Mesothelial cell of epicardium (in vitro differentiated cells): Measurements from ENCODE around the gene CYP4Z1. TPM values are rescaled to one million over a fixed set of nuclear protein-coding genes. Genes with fewer than 3 reads are reported as not detected.
"Not testable (repeated sequence)": the region's sequence is repeated elsewhere in the genome, so short reads cannot be mapped to it uniquely, and the experiment has no call there.

Experiments used
- DNase-seq, 2 experiments: peaks; one replicate each; pipeline ENCODE4 v3.0.0; 2021; ENCODE audit warnings: low spot score in 2 of 2; ENCODE audit not compliant: unreplicated experiment in 2 of 2
- H3K27ac Mint-ChIP-seq: 2 replicates; pipeline ENCODE4 v1.8.0; 2021; ENCODE audit warnings: mixed read lengths
- H3K27me3 Mint-ChIP-seq: 2 replicates; pipeline ENCODE4 v1.8.0; 2021; ENCODE audit warnings: low read depth, mixed read lengths
- H3K36me3 Mint-ChIP-seq: 2 replicates; pipeline ENCODE4 v1.8.0; 2021; ENCODE audit warnings: mixed read lengths
- H3K4me1 Mint-ChIP-seq: 2 replicates; pipeline ENCODE4 v1.8.0; 2021; ENCODE audit warnings: mixed read lengths
- H3K4me3 Mint-ChIP-seq: 2 replicates; pipeline ENCODE4 v1.8.0; 2021; ENCODE audit warnings: mild to moderate bottlenecking, moderate library complexity, mixed read lengths
- H3K9me3 Mint-ChIP-seq: 2 replicates; pipeline ENCODE4 v1.8.0; 2021; ENCODE audit warnings: mixed read lengths
- total RNA-seq: library from RNA; stranded (reverse); gene quantifications from 3 replicates; pipeline ENCODE4 v1.2.1, GENCODE V29; 2021
- TF ChIP-seq, protein P1 (sequence below): fragments of 200-600 bp; sonication (generic); IDR thresholded peaks from one replicate; pipeline ENCODE4 v1.5.0; 2021; ENCODE audit warnings: antibody characterized with exemption; ENCODE audit not compliant: unreplicated experiment

Gene CYP4Z1
- total RNA-seq, 1 donor from 2014 or later = not detected

DNA sequence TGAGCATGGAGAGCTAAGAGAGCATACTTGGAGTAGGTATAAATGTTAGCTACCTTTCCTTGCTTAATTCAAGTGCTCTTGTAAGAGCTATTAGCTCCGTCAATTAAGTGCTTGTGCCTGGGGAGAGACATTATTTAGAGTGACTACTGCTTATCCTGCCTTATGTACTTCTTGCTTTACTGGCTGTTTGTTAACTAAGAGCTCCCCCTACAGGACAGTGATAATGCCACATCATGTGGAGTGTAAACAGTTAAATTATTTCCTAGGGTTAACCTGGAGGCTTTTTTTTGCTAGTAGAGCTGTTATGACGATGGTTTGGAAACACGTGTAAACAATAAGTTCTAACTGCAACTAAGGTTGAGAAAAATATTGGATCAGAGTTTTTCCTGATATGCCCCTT, 24.4 kb downstream of the CYP4Z1 start:
- H3K36me3 Mint-ChIP-seq, H3K4me3 Mint-ChIP-seq, DNase-seq, H3K9me3 Mint-ChIP-seq, H3K27ac Mint-ChIP-seq, H3K4me1 Mint-ChIP-seq: not testable (repeated sequence)
- TF ChIP-seq, protein P1, sequence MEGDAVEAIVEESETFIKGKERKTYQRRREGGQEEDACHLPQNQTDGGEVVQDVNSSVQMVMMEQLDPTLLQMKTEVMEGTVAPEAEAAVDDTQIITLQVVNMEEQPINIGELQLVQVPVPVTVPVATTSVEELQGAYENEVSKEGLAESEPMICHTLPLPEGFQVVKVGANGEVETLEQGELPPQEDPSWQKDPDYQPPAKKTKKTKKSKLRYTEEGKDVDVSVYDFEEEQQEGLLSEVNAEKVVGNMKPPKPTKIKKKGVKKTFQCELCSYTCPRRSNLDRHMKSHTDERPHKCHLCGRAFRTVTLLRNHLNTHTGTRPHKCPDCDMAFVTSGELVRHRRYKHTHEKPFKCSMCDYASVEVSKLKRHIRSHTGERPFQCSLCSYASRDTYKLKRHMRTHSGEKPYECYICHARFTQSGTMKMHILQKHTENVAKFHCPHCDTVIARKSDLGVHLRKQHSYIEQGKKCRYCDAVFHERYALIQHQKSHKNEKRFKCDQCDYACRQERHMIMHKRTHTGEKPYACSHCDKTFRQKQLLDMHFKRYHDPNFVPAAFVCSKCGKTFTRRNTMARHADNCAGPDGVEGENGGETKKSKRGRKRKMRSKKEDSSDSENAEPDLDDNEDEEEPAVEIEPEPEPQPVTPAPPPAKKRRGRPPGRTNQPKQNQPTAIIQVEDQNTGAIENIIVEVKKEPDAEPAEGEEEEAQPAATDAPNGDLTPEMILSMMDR = peak; percentile 19
- H3K27me3 Mint-ChIP-seq = peaks cover 19% of the 10 kb centered on the region

DNA sequence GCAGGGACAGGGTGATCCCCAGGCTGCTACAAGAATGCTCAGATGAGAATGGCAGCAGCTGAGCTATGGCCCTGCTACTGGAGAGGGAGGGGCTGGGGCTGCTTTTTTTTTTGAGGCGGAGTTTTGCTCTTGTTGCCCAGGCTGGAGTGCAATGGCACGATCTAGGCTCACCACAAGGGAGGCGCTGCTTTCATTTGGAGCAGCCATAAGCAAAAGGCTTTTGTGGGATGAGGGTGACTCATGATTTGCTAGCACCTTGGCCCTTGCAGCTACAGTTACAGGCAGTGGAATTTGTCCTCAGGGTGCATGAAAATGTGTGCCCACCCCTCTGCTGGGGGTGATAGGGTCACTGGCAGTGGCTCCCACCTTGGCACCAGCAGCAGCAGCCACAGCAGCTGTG, 37.8 kb downstream of the CYP4Z1 start:
- TF ChIP-seq, protein P1 = no peak
- H3K9me3 Mint-ChIP-seq = peaks cover 6% of the 10 kb centered on the region
- H3K4me3 Mint-ChIP-seq = no peak overlapping the region
- H3K27ac Mint-ChIP-seq = no peak overlapping the region
- no peak for DNase-seq
- H3K27me3 Mint-ChIP-seq = peaks cover 26% of the 10 kb centered on the region
- no peaks in the 10 kb centered on the region for H3K36me3 Mint-ChIP-seq
- H3K4me1 Mint-ChIP-seq = no peaks in the 10 kb centered on the region

DNA sequence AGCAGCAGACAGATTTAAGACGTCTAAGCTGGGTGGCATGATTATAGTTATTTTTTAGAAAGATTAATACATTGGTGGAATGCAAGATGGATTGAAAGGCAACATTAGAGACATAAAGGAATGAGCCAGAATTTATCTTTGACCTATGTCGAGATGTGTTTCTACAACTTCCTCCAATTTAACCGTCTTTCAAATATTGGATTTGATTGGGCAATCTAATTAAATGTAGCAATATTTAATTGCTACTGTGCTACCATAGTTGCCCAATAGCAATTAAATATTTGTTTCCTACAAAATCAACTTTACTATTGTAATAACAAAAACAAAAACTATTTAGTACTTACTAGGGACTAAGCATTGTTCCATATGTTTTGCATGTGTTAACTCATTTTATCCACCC, 39.8 kb downstream of the CYP4Z1 start:
- Mint-ChIP-seq H3K36me3 (no peaks in the 10 kb centered on the region), H3K9me3 (peaks cover 6% of the 10 kb centered on the region), H3K27ac (no peak overlapping the region), H3K4me1 (no peaks in the 10 kb centered on the region), H3K4me3 (no peak overlapping the region), H3K27me3 (peaks cover 16% of the 10 kb centered on the region)
- no peak for DNase-seq
- TF ChIP-seq, protein P1 = no peak

DNA sequence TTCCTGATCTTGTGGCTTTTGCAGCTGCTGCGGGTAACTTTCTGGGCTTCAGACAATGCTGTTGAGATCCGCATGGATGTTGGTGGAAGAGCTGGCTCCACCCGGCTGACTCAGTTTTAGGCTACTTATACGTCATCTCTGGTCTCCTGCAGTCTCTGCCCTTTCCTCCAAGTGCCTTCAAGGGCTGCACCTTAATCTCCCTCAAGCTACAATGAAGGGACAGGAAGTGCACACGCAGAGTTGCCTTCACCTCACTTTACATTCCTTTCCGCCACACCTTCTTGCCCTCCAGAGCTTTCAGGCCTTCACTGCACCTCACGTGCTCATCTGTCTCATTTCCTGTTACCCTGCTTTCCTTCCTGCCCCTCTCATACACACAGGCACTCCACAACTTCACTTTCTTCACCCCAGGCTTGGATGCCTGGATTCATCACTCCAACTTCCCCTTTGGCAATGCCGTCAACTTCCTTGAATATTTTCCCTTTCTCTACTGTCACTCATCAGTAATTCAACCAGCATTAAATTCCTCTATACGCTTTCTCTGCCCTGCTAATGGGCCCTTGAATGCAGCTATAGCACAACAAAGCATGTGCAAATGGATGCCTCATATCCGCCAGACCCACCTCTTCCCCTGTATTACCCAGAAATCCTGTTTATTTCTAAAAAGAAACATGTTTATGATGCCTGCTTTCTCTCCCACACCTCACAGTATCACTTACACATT, 41.0 kb downstream of the CYP4Z1 start:
- H3K27ac Mint-ChIP-seq, H3K36me3 Mint-ChIP-seq, H3K9me3 Mint-ChIP-seq, H3K27me3 Mint-ChIP-seq, DNase-seq, H3K4me3 Mint-ChIP-seq, H3K4me1 Mint-ChIP-seq: not testable (repeated sequence)

DNA sequence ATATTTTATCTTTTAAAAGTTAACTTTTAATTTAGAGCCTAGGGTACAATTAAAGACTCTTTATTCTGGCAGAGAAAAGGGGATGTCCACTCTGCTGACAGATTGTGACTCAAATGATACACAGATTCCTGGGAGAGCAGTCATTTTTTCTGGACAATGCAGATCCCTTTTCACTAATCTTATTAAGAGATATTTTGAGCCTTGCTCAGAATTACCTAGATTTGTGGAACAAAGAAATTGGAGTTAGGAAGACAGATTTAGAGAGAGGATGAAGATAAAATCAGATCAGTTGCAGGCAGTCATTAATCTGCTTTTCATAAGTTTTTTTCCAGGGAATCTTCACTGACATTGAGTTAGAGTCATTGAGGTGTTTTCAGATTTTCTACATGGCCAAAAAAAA, 42.5 kb downstream of the CYP4Z1 start:
- not testable (repeated sequence) for H3K27ac Mint-ChIP-seq, H3K36me3 Mint-ChIP-seq, H3K4me1 Mint-ChIP-seq, H3K4me3 Mint-ChIP-seq, H3K27me3 Mint-ChIP-seq, DNase-seq, H3K9me3 Mint-ChIP-seq

DNA sequence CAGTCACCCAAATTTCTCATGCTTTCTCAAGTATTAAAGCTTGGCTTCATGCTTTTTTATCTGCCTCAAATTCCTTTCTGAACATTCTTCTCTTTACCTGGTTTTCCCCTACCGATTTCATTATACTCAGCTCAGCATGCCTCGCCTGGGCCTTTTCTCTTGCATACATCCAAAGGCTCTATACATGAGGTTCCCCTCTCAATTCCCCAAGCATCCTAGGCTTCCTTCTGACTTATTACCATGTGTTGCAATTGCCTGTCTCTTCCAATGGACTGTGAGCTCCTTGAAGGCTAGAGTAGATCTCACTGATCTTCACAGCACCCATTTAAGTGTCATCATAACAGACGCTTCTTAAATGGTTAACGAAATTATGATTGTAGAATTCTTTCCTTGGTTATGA, 46.1 kb downstream of the CYP4Z1 start:
- H3K9me3 Mint-ChIP-seq = peaks cover 3% of the 10 kb centered on the region
- no peaks in the 10 kb centered on the region for H3K4me1 Mint-ChIP-seq
- peaks cover under 1% of the 10 kb centered on the region for H3K27me3 Mint-ChIP-seq
- no peak overlapping the region for H3K4me3 Mint-ChIP-seq
- no peak for DNase-seq
- TF ChIP-seq, protein P1 = no peak
- no peaks in the 10 kb centered on the region for H3K36me3 Mint-ChIP-seq
- no peak overlapping the region for H3K27ac Mint-ChIP-seq

DNA sequence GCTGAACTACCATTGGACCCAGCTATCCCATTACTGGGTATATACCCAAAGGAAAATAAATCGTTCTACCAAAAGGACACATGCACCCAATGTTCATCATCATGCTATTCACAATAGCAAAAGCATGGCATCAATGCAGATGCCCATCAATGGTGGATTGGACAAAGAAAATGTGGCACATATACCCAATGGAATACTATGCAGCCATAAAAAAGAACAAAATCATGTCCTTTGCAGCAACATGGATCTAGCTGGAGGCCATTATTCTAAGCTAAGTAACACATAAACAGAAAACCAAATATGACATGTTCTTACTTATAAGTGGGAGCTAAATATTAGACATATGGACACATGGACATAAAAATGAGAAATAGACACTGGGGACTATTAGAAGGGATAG, 54.0 kb downstream of the CYP4Z1 start:
- H3K4me1 Mint-ChIP-seq, H3K9me3 Mint-ChIP-seq: not testable (repeated sequence)

DNA sequence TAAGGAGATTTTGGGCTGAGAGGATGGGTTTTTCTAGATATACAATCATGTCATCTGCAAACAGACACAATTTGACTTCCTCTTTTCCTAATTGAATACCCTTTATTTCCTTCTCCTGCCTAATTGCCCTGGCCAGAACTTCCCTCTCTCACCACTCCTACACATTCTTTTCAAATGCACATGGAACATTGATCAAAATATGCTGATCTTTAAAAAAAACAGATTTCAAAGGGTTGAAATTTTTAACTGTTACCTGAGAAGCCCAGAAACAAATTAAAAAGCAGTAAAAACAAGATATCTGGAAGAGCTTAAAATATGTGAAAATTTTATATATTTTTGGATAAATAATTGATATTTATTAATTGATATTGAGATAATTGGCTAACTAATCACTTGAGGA, 57.8 kb downstream of the CYP4Z1 start:
- not testable (repeated sequence) for DNase-seq, H3K4me1 Mint-ChIP-seq, H3K4me3 Mint-ChIP-seq, H3K27ac Mint-ChIP-seq, H3K36me3 Mint-ChIP-seq, H3K9me3 Mint-ChIP-seq
- peaks cover 23% of the 10 kb centered on the region for H3K27me3 Mint-ChIP-seq

More for the DNA sequence above, 54.0 kb downstream of the CYP4Z1 start:
- not testable (repeated sequence) for DNase-seq, H3K36me3 Mint-ChIP-seq, H3K4me3 Mint-ChIP-seq, H3K27ac Mint-ChIP-seq
- peaks cover 20% of the 10 kb centered on the region for H3K27me3 Mint-ChIP-seq

DNA sequence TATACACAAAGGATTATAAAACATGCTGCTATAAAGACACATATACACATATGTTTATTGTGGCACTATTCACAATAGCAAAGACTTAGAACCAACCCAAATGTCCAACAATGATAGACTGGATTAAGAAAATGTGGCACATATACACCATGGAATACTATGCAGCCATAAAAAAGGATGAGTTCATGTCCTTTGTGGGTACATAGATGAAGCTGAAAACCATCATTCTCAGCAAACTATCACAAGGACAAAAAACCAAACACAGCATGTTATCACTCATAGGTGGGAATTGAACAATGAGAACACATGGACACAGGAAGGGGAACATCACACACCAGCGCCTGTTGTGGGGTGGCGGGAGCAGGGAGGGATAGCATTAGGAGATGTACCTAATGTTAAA, 60.0 kb downstream of the CYP4Z1 start:
- not testable (repeated sequence) for H3K27ac Mint-ChIP-seq, H3K36me3 Mint-ChIP-seq, H3K4me3 Mint-ChIP-seq, H3K4me1 Mint-ChIP-seq, H3K9me3 Mint-ChIP-seq, DNase-seq
- H3K27me3 Mint-ChIP-seq = peaks cover 33% of the 10 kb centered on the region
